Measurements from ENCODE around the gene CCDC80.

The CCDC80 gene

DNA sequence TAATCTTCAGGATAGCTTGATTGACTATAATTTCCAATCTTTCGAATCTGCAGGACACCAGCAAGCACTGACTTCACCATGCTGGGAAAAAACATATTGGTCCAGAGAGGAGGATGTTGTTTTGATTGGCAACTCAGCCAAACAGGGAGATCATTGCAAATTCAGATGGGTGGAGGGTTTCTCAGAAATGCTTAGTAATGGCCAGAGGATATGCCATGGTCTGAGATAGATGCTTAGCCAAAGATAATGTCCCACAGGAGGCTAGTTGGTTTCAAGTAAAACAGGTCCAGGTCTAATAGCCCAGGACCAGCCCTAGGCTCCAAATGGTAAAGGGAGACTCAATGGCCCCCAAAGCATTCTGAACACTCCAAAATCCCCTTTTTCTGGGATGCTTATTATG, 46.7 kb upstream of the CCDC80 start:
- TF ChIP-seq, protein P1, sequence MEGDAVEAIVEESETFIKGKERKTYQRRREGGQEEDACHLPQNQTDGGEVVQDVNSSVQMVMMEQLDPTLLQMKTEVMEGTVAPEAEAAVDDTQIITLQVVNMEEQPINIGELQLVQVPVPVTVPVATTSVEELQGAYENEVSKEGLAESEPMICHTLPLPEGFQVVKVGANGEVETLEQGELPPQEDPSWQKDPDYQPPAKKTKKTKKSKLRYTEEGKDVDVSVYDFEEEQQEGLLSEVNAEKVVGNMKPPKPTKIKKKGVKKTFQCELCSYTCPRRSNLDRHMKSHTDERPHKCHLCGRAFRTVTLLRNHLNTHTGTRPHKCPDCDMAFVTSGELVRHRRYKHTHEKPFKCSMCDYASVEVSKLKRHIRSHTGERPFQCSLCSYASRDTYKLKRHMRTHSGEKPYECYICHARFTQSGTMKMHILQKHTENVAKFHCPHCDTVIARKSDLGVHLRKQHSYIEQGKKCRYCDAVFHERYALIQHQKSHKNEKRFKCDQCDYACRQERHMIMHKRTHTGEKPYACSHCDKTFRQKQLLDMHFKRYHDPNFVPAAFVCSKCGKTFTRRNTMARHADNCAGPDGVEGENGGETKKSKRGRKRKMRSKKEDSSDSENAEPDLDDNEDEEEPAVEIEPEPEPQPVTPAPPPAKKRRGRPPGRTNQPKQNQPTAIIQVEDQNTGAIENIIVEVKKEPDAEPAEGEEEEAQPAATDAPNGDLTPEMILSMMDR (IDR thresholded peaks at IDR 0.05; ENCODE audit: control extremely low read depth, extremely low read depth, low read depth, missing control alignments) = no peak
- CTCF ChIA-PET = interaction anchor here (1.5 kb wide), 1 partner anchor 47 kb away, joined by 8 read pairs; no protein-coding TSS in a partner anchor
- POLR2A ChIA-PET = no interaction called here
- no peak for DNase-seq (ENCODE audit: extremely low spot score)

DNA sequence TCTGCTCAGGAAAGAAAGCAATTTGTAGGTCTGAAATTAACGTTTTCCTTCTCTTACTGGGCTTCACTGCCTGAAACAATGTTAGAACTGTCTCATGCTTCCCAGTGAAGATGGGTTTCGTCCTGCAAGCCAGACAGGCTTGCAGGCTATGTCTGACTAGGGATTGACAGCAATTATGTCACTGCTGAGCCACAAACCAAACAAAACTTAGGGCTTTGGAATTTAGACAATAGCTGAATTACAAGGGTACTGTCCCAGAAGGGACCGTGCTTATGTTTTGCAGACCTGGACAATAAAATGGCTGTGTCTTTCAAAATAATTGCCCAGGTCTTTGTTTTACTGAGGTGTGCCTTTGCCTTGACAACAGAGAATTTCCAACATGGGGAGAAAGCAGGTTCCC, 46.3 kb upstream of the CCDC80 start:
- CTCF ChIA-PET = interaction anchor here (1.5 kb wide), 1 partner anchor 47 kb away, joined by 8 read pairs; no protein-coding TSS in a partner anchor
- DNase-seq (ENCODE audit: extremely low spot score) = no peak
- TF ChIP-seq, protein P1 (IDR thresholded peaks at IDR 0.05; ENCODE audit: control extremely low read depth, extremely low read depth, low read depth, missing control alignments) = no peak
- POLR2A ChIA-PET = no interaction called here

DNA sequence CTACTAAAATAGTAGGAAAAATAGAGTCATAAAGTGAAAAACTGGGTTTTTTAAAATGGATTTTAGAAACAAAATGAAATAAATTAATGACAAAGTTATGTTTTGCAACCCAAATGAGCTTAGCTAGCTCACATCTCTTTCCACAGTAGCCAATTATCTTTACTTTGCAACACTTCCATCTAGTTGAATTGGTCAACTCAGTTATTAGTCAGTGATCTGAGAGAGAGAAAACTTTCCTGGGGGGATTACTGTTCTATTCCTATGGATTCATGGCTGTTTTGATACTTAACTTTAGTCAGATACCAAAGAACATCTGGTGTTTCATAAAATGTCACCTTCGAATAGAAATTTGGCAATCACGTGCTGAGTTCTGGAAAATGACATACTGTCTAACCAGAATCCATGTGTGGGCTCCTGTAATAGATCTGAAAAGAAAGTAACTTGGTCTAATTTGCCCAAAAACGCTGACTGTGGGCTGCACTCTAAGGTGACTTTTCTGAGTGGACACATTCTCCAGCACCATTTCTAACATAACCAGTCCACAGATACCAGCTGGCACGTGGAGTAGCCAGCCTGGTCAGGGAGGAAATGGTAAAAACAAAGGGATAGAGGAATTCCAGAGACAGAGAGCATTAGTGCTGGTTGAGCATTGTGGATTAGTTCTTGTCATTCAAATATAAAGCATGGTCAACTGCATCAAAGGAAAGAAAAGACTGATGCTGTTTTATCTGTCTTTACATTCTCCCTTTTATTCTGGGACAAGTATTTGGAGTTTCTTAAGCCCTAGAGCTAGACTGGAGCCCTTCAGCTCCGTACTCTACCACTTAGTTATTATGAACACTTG, 45.2 kb upstream of the CCDC80 start:
- CTCF ChIA-PET = no interaction called here
- no peak for DNase-seq (ENCODE audit: extremely low spot score)
- TF ChIP-seq, protein P1 (IDR thresholded peaks at IDR 0.05; ENCODE audit: control extremely low read depth, extremely low read depth, low read depth, missing control alignments) = no peak
- POLR2A ChIA-PET = no interaction called here

DNA sequence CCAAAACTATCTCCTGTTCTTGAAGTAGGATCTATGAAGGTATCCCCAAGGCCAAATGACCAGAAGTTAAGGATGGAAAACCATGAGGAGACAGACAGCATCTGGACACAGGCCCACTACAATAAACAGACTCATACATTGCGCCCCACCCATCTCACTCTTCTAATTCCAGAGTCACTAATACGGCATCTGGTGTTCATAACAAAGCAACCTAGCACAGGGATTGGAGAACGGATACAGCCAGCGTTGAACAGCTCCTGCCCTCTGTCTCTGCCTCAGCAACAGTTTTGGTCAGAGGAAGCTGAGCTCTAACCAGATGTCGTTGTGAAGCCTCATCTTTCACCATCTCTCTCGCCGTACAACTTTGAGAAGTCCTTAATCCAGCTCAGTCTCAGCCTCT, 44.5 kb upstream of the CCDC80 start:
- CTCF ChIA-PET = no interaction called here
- DNase-seq (ENCODE audit: extremely low spot score) = no peak
- TF ChIP-seq, protein P1 (IDR thresholded peaks at IDR 0.05; ENCODE audit: control extremely low read depth, extremely low read depth, low read depth, missing control alignments) = no peak
- POLR2A ChIA-PET = no interaction called here

DNA sequence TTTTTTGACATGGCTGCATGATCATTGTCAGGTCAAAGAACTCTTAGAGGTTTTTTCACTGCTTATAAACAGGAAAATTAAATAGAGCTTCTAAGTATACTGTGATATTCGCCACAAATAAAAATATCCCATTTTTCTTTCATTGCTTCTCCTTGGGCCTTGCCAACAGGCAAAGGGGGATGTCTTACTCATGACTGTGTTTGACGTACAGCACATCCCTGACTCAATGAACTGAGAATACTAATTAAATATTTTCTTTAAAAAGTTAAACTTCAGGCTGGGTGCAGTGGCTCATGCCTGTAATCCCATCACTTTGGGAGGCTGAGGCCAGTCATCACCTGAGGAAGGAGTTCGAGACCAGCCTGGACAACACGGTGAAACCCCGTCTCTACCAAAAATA, 41.4 kb upstream of the CCDC80 start:
- POLR2A ChIA-PET = no interaction called here
- CTCF ChIA-PET = interaction anchor here (0.9 to 1.9 kb wide), 3 partner anchors 39 to 165 kb away, joined by 3 to 6 read pairs (median 5); partner anchors contain the start of gene CD200R1L

DNA sequence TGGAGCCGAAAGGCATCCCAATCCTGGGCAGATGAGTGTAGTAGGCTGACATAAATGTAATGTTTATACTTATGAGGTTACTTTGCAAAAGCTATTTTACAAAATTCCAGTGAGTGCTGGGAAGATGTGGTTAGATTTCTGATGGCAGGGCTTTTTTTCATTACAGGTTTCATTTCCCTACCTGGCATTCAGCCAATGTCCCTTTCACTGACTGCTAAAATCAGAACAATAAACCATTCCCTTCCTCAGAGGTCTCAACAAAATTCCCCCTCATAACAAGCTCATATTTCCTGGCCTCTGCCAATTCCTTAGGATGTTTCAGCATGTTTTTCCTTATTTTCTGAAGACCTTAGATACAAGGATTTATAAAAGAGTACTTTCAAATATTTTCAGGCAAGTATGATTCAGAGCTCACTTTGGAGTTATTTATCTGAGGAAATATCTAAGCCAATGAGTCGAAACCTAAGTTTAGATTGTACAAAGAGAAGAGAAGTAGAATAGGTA, 40.9 kb upstream of the CCDC80 start:
- POLR2A ChIA-PET = no interaction called here
- DNase-seq (ENCODE audit: extremely low spot score) = no peak
- TF ChIP-seq, protein P1 (IDR thresholded peaks at IDR 0.05; ENCODE audit: control extremely low read depth, extremely low read depth, low read depth, missing control alignments) = no peak
- CTCF ChIA-PET = interaction anchor here (0.9 to 1.3 kb wide), 2 partner anchors 39 to 40 kb away, joined by 3 to 5 read pairs; no protein-coding TSS in a partner anchor

More for the DNA sequence above, 41.4 kb upstream of the CCDC80 start:
- no peak for DNase-seq (ENCODE audit: extremely low spot score)
- TF ChIP-seq, protein P1 (IDR thresholded peaks at IDR 0.05; ENCODE audit: control extremely low read depth, extremely low read depth, low read depth, missing control alignments) = no peak

Data from GM10248 (cell line).